GM21390 (cell line): Measurements from ENCODE around the gene PTPRD.

Experiments
- ATAC-seq: cut with Tn5 transposase; IDR thresholded peaks from one replicate; pipeline ENCODE4 v1.9.1; 2021; ENCODE audit not compliant: unreplicated experiment

Gene PTPRD

DNA sequence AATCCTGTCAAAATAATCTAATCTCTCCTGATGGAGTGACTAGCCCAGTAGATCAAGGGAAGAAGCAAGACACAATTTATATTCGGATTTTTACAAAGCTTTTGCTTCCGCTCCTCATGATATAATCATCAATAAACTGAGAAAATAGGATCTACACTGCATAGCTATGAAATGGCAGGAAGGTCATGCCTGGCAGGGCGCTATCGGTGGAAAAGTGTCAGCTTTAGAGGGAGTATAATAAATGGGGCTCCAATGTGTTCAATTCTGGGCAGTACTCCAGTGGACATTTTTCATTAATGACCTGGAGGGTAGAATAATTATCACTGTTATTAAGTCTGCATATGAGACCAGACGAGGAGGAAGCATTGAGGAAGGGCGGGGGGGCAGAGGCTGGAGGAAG lies 1799.9 kb downstream of the PTPRD start:
- ATAC-seq: no peak

GRCh38 chr9:8809741-8810140 lies 1803.1 kb downstream of the PTPRD start:
- no peak for ATAC-seq

DNA sequence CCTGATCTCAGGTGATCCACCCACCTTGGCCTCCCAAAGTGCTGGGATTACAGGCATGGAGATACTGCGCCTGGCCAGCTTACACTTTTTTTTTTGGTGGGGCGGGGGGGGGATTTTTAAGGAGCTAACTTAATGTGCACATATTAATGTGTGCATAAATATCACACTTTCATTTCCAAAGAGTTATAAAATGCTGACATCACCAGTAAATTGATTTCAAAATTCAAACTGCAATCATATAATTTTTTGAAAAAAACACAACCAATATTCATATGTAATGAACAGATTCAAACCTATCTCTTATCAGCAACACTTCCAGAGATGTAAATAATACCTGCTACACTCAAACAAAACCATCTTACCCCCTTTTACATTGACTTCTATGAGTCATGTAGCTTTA lies 1806.7 kb downstream of the PTPRD start:
- no peak for ATAC-seq

- ATAC-seq: no peak
Measured at GRCh38 chr9:8804613-8805012, 1808.2 kb downstream of the PTPRD start.

- ATAC-seq: no peak
Measured at GRCh38 chr9:8802242-8802641, 1810.6 kb downstream of the PTPRD start.

GRCh38 chr9:8800196-8800595 lies 1812.6 kb downstream of the PTPRD start:
- no peak for ATAC-seq

DNA sequence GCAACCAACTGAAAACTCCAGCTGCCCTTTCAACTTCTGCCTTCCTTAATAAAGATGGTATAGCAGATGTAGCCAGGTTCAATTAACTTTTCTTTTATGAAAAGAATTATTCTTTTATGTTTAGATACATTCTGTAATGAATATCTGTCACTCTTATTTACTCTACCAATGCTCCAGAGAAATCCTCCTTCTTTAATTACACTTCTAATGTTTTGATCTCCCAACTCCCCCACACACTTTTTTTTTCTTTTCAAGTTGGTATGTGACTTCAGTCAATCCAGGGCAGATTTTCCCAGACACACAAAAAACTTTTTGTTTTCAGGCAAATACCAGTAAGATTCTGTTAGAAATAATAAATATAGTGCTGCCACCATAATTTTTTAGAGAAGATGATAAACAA lies 1813.2 kb downstream of the PTPRD start:
- ATAC-seq: no peak

GRCh38 chr9:8799206-8799605 lies 1813.6 kb downstream of the PTPRD start:
- no peak for ATAC-seq

- ATAC-seq: no peak
Measured at GRCh38 chr9:8784838-8785237, 1828.0 kb downstream of the PTPRD start.

- ATAC-seq: no peak
Measured at GRCh38 chr9:8783941-8784340, 1828.9 kb downstream of the PTPRD start.

DNA sequence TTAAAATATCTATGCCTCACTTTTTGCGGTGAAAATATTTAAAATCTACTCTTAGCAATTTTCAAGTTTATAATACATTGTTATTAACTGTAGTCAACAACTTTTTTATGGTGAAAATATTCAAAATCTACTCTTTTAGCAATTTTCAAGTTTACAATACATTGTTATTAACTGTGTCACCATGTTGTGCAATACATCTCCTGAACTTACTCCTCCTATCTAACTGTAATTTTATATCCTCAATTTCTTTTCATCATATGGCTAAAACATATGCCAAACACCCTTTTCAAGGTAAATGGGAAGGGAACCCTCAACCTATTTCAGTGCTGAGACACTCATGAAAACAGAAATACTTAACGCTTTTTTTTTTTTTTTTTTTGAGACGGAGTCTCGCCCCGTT lies 1830.6 kb downstream of the PTPRD start:
- ATAC-seq: no peak

GRCh38 chr9:8781458-8781857 lies 1831.3 kb downstream of the PTPRD start:
- no peak for ATAC-seq

DNA sequence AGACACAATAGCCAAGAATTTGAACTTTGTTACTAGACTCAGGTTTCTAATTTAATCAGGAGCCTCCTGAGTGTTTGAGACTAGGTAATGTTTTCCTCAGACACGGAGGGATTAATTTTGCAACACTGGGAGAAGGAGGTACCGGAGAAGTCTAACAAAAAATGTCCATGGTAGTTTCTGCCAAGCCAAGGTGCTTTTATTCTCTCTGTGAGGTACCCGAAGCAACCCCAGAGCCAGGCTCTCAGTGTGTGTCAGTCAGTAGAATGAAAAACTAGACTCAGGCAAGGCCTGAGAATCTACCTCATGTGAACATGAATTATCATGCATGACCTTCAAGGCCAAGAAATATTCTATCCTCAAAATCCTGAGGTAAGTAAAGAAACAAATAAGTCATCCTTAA lies 1832.4 kb downstream of the PTPRD start:
- no peak for ATAC-seq

GRCh38 chr9:8779478-8779877 lies 1833.3 kb downstream of the PTPRD start:
- ATAC-seq: no peak

GRCh38 chr9:8778356-8778755 lies 1834.4 kb downstream of the PTPRD start:
- no peak for ATAC-seq

GRCh38 chr9:8772302-8772701 lies 1840.5 kb downstream of the PTPRD start:
- ATAC-seq: no peak

DNA sequence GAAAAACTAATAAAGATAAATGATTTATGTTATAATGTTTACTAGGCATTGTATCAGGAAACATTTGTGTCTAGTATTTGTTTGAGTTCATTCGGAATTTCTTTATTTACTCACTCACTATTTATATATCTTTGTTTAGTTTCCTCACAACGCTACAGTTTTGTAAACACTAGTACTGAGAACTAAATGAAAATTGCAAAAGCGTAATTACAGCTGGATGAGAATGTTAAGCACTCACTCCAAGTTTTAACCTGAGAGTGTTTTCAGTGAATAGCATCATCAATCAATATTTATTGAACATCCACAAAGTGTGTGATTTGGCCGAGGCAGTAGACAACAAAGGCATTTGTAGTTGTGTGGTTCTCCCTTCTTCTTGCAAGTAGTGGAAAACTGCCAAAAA lies 1843.6 kb downstream of the PTPRD start:
- no peak for ATAC-seq

- ATAC-seq: no peak
Measured at GRCh38 chr9:8766096-8766495, 1846.7 kb downstream of the PTPRD start.

GRCh38 chr9:8764051-8764450 lies 1848.8 kb downstream of the PTPRD start:
- ATAC-seq: no peak

- ATAC-seq: no peak
Measured at GRCh38 chr9:8762479-8763085, 1850.2 kb downstream of the PTPRD start.

GRCh38 chr9:8760000-8760767 lies 1852.6 kb downstream of the PTPRD start:
- no peak for ATAC-seq

GRCh38 chr9:8757881-8758280 lies 1854.9 kb downstream of the PTPRD start:
- no peak for ATAC-seq

DNA sequence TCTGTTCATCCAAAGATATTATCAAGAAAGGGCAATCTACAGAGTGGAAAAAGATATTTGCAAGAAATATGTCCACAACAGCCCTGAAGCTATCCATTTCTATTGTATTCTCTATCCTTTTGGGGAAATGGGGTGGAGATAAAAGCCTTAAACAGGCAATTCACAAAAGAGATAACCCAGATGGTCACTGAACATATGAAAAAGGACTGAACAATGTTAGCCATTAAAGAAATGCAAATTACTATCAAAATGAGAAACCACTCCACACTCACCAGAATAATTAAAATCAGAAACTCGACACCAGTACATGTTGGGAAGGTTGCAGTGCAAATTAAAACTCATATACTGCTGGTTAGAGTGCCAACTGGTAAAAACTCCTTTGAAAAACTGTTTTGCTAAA lies 1858.1 kb downstream of the PTPRD start:
- no peak for ATAC-seq
